HTERT RPE-1 (cell line): ENCODE measurements around the gene RAB6A.
"Not testable (repeated sequence)": the region's sequence is repeated elsewhere in the genome, so short reads cannot be mapped to it uniquely, and the experiment has no call there.

Experiments
- in situ Hi-C: fragments of 300-500 bp; cut with MboI; formaldehyde crosslinking; loops from 4 replicates; pipeline ENCODE4 v1.14.3; 2020; ENCODE audit warnings: low sequenced_read_pairs

The RAB6A gene

GRCh38 chr11:73729594-73730206 lies 31.2 kb downstream of the RAB6A start:
- in situ Hi-C loops = no loop called here

DNA sequence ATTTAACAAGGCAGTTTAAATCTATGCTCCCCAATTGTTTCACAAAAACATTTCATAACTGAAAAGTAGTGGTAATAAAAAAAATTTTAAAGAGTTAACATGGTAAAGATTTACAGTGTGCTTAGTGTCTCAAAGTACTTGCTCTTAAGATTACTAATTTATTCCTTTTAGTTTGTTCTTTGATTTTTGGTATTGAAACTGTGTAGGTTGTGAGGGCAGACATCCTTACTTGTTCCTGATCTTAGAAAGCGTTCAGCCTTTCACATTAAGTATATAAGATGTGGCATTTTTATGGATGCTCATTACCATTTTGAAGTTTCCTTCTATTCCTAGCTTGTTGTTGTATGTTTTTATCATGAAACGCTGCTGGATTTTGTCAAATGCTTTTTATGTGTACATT lies 32.9 kb downstream of the RAB6A start:
- in situ Hi-C loops = no loop called here

GRCh38 chr11:73726825-73727224 lies 34.0 kb downstream of the RAB6A start:
- in situ Hi-C loops = no loop called here

DNA sequence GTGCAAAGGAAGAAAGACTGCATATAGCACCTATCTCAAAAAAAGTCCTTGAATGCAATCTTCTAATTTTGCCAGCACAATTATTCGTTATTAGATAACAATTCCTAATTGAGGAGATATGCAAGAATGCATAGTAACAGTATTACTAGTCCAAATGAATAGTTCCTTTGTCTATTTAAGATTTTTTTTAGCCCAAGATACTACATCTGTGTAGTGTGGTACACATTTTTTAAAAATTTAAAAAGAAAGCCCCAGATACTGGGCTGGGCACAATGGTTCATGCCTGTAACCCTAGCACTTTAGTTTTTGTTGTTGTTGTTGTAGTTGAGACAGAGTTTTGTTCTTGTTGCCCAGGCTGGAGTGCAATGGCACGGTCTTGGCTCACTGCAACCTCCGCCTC lies 43.7 kb downstream of the RAB6A start:
- in situ Hi-C loops = no loop called here

- in situ Hi-C loops = no loop called here
These were observed 44.5 kb downstream of the RAB6A start for GRCh38 chr11:73716153-73717056.

DNA sequence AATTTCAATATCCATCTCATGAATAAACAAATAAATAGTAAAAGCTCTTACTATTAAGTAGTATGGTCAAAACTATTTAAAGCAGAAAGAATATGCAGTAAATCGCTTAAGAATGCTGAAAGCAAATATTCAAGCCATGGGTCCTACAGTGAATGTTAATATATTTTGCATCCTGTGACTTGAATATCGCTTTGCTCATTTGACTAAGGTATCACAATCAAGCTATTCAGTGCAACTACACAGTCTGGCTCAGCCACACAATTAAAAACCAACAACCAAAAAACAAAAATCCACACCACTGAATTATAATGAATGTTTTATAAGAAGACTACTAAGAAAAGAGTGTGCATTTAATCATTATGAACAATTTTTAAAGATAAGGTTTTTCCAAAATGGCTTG lies 45.3 kb downstream of the RAB6A start:
- in situ Hi-C loops = no loop called here

DNA sequence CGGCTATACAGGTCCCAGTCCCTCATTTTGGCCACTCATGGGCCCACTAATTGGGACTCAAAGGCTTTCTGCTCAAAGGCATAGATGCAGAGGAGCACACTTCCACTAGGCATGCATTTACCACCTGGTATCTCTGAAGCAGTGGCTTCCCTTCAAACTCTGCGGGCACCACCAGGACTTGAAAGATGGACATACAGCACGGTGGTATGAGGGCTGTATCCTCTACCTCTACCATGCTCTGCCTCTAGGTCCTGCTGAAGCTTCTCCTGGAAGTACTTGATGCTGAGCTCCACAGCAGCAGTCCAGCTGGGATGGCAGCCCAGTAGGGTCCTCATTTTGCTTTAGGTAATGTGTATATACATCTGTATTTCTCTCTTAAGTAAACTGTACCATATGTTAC lies 49.9 kb downstream of the RAB6A start:
- in situ Hi-C loops = no loop called here

- in situ Hi-C loops = no loop called here
These were observed 55.8 kb downstream of the RAB6A start for GRCh38 chr11:73705053-73705452.

DNA sequence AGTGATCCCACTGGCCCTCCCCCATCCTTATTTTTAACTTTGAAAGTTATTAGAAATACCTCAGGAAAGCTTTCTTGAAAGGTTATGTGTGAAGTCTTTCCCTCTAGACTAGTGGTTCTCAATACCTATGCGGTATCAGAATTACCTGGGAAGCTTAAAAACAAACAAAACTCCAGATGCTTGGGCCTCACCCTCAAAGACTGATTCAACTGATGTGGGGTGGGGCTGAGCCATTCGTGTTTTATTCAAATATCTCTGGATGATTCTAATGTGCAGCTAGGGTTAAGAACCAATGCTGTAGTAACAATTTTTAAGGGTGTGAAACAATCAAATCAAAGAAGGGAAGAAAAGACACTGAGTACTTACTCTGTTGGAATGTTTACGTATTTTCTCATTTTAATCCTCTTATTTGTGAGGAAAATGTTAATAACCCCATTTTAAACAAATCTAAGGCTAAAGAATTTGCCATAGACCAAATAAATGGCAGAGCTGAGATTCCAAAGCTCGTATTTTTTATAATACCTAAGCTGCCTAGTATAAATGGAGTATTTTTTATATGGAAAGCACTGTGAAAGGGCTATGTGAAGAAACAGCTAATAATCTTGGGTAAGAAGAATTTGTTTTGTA lies 66.9 kb downstream of the RAB6A start:
- in situ Hi-C loops = no loop called here

DNA sequence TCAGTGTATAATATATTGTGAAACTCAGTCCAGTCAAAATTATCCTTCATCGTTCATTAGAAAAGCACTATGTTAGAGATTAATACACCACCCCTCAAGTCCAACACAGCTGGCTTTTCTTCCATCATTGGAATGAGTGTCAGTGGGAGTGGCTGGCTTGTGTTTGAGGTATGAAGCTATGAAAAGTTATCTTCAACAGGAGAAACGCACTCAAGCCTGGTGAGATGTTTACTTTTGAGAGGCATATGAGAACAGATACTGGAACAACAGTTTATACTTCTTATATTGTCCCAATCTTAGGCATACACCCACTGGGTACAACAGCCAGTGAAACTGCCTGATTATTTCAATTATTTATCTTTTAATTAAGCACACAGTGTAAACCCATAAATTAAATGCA lies 80.2 kb downstream of the RAB6A start:
- in situ Hi-C loops = no loop called here

- in situ Hi-C loops = not testable (repeated sequence)
These were observed 84.3 kb downstream of the RAB6A start for GRCh38 chr11:73676552-73676951.

GRCh38 chr11:73671701-73672100 lies 89.2 kb downstream of the RAB6A start:
- in situ Hi-C loops = no loop called here

- in situ Hi-C loops = no loop called here
These were observed 90.1 kb downstream of the RAB6A start for GRCh38 chr11:73670808-73671207.

GRCh38 chr11:73667891-73668290 lies 93.0 kb downstream of the RAB6A start:
- in situ Hi-C loops = no loop called here

DNA sequence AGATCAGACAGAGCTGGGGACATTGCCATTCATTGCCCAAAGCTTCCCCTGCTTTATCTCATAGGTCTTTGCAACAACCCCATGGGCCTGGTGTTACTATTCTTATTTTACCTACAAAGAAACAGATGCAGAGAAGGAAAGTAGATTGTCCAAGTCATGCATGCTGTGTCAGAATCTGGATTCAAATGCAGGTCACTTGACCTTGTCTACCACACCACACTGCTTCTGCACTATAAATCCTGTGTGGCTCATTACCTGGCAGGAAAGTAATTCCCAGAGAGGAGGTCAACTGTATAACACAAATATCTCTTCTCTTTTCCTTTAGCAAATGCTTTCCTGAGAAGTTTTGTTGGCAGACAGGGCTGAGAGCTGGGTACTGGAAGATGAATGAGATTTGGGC lies 96.0 kb downstream of the RAB6A start:
- in situ Hi-C loops = no loop called here

GRCh38 chr11:73663604-73664495 lies 97.0 kb downstream of the RAB6A start:
- in situ Hi-C loops = no loop called here

DNA sequence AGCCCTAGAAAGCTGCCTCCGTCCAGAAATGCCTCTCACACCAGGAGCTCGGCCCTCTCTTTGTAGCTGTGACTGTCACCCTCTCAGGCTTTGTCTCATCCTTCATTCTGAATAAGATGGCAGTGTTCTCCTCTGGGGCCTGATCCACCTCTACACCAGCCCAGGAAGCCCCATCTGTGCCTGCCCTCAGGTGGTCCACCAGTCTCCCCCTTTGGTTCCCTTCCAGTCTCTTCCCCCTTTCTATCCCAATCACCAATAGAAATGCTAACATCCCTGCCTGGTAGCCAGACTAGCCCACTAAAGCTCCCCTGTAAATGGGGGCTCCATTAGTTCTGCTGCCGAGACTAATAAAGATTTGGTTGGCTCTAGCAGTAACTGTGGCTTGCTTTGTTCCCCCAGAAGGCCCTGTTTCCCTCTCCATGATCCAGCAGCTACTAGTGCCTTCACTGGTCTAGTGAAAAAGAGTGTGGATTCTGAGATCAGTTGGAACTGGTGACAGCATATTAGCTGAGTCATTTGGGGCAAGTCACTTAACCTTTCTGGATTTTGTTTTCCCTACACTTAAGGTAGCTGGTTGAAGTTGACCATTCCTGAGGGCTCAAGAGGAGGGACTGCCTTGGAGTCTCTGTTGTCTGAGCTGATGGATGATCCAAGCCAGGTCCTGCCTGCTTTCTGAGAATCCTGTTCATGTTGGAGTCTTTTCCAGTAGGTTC lies 98.3 kb downstream of the RAB6A start:
- in situ Hi-C loops = no loop called here

DNA sequence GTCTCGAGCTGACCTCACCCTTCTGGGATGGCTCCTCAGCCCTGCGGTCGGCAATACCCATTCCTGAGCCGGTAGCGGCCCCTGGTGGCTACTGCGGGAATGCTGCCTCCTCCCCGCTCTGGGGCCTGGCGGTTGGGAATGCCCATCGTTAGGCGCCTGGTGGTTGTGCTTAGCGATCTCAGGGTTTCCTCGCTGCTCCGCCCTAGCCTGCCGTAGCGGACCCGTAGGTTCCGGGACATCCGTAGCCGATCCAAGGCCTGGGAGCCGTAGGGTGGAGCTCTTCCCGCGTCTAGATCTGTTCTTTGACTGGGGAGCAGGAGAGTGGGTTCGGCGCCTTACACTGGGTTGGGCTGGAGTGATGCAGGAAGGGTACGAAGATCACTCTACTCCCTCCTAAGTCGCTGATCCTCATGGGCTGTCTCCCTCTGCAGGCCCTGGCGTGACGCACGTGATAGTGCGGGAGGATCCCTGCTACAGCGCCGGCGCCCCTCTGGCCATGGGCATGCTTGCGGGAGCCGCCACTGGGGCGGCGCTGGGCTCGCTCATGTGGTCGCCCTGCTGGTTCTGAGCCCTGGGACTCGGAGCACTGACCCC lies 99.7 kb downstream of the RAB6A start:
- in situ Hi-C loops = no loop called here

DNA sequence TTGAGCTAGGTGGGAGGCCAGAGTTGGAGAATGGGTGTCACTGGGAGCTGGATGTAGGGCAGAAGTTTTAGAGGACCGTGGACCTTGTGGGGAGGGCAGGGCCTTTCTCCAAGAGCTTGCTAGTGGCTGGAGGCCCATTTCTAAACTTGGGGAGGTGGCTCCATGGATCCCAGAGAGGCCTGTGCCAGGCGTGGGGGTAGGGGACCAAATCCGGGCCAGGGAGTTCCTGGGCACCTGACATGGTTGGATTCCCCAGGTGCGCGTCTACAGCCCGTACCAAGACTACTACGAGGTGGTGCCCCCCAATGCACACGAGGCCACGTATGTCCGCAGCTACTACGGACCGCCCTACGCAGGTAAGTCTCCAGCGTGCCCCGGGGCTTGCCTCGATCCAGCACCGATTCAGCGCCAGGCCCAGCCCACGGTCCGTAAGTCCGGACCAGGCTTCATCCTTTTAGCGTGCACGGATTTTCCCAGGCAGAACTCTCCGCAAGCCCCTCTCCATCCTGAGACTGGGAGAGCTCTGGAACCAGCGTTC lies 100.3 kb downstream of the RAB6A start:
- in situ Hi-C loops = no loop called here

GRCh38 chr11:73659961-73660360 lies 100.9 kb downstream of the RAB6A start:
- in situ Hi-C loops = no loop called here
